ENCODE measurements around the gene BCL2L12.

BCL2L12 gene

GRCh38 chr19:49685845-49686332 is 20.2 kb downstream of the BCL2L12 start:
- DNase-seq (ENCODE audit: low read depth in 2 of 2): no peak

DNA sequence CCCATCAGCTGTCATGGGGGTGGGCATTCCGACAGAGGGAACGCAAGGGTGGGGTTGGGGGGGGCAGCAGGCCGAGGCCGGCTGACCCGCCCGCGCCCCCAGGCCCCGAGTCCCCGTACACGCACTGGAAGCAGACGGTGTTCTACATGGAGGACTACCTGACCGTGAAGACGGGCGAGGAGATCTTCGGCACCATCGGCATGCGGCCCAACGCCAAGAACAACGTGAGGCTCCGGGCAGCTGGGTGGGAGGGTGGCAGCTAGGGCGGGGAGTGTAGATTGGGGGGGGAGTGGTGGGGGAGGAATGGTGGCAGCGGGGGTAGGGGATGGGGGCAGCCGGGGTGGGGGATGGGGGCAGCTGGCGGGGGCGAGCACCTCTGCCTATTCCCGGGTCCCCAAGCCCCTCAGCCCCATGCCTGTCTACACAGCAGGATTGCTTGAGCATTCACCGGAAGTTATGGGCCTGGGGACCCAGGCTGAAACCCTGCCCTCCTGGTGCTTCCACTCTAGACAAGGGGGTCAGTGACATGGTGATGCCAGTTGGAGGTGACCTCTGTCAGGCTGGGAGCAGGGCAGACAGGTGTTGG is 20.9 kb downstream of the BCL2L12 start:
- no peak for DNase-seq (ENCODE audit: low read depth in 2 of 2)

- no peak for DNase-seq (ENCODE audit: low read depth in 2 of 2)
Measured at GRCh38 chr19:49687150-49687549, 21.4 kb downstream of the BCL2L12 start.

- no peak for DNase-seq (ENCODE audit: low read depth in 2 of 2)
Measured at GRCh38 chr19:49687566-49688316, 22.0 kb downstream of the BCL2L12 start.

GRCh38 chr19:49688531-49689132 is 22.9 kb downstream of the BCL2L12 start:
- no peak for DNase-seq (ENCODE audit: low read depth in 2 of 2)

DNA sequence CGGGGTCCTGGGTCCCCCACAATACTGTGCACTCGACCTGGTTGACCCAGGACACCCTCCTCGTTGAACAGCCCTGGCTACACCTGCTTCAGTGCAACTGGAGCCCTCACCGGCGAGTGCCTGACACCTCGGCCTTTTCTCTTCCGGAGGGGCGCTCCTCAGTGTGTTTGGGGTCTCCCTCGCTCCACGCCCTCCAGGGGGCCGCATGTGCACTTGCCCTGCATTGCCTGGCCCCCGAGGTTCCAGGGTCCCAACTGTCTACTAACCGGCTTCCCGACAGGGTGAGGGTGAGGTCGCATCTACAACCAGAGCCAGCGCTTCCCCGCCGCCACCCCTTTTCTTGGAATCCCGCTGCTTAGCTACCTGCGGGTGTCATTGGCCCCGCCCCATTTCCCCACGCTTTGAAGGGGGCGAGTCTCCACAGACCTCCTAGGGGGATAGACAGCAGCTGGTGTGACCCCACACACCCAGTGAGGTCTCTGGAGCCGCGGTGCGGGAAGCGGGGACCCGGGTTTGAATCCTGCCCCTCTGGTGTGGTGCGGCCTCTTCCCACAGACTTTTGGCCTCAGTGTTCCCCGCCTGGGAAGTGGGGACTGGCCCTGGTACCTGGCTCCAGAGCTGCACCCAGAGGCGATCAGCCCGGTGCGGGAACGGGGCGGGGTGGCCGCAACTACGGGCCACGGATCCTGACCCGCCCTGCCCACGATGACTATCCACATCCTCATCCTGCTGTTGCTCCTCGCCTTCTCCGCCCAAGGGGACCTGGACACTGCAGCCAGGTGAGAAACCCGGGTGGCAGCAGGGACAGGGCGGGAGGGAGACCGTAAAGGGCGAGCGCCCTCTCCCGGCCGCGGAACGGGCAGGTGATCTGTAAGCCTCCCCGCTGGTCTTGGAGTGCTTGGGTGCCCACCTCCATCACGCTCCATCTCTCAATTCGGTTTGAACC is 23.7 kb downstream of the BCL2L12 start, which contains the start of gene ADM5:
TSS of gene ADM5 (plus strand) at position 462 of the 946 bp plus-strand sequence. CDS start at position 706, 244 bp downstream.
- DNase-seq (ENCODE audit: low read depth in 2 of 2): no peak

- DNase-seq (ENCODE audit: low read depth in 2 of 2): no peak
Measured at GRCh38 chr19:49690079-49690655, 24.4 kb downstream of the BCL2L12 start.

- DNase-seq (ENCODE audit: low read depth in 2 of 2): no peak
Measured at GRCh38 chr19:49690656-49691242, 25.0 kb downstream of the BCL2L12 start, which contains the start of gene CPT1C. CPT1C (plus strand) TSS chr19:49691116; CDS start chr19:49692253, 1,137 bp downstream.

DNA sequence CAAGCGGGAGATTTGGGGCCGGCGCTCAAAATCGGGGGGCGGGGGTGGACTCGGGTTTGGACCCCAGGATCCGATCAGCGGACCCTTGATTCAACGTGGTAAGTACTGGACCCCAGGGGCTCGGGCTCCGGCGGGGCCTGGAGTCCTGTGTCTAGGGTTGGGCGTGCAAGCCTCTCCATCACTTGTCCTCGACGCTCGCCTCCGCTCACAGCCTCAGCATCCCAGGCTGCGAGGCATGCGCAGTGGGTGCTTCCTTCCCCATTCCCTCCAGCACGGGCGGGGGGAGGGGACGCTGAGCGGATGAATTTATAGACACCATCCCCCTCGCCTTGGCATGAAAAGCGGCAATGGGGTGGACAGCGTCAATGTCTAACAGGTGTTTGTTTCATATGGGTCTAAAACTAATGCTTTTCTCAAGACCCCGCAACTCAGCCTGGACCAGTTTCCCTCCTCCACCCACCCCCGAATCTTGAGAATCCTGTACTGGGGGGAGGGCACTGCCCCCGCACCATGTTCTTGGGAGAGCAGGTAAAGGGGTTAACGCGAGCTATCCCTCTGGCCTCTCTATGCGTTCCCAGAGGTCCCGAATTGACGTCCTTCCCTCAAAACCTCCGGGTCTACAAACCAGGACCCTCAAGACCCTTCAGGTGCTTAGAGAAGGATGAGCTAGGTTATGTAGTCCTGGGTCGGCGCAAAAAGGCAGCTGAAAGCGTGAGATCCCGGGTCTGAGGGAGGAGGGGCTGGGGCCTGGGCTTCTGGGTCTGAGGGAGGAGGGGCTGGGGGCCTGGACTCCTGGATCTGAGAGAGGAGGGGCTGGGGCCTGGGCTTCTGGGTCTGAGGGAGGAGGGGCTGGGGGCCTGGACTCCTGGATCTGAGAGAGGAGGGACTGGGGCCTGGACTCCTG is 25.8 kb downstream of the BCL2L12 start:
- no peak for DNase-seq (ENCODE audit: low read depth in 2 of 2)

GRCh38 chr19:49692147-49692506 is 26.4 kb downstream of the BCL2L12 start:
- DNase-seq (ENCODE audit: low read depth in 2 of 2): no peak

GRCh38 chr19:49696115-49696514 is 30.4 kb downstream of the BCL2L12 start:
- DNase-seq (ENCODE audit: low read depth in 2 of 2): no peak

GRCh38 chr19:49696865-49697264 is 31.1 kb downstream of the BCL2L12 start:
- DNase-seq (ENCODE audit: low read depth in 2 of 2): no peak

GRCh38 chr19:49699364-49699763 is 33.6 kb downstream of the BCL2L12 start:
- DNase-seq (ENCODE audit: low read depth in 2 of 2): no peak

- DNase-seq (ENCODE audit: low read depth in 2 of 2): no peak
Measured at GRCh38 chr19:49700563-49700962, 34.8 kb downstream of the BCL2L12 start.

DNA sequence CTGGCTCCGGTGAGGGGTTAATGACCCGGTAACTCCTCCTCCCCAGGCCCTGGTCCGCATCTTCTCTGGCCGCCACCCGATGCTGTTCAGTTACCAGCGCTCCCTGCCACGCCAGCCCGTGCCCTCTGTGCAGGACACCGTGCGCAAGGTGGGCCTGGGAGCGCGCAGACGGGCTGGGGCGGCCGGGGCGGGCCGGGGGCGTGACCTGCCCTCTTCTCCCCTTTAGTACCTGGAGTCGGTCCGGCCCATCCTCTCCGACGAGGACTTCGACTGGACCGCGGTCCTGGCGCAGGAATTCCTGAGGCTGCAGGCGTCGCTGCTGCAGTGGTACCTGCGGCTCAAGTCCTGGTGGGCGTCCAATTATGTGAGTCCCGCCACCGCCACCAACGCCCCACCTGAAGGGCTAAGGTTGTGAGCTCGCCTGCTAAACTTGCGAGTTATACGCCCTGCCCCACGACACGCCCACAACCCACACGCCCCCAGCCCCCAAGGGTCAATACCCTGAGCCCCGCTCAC is 35.6 kb downstream of the BCL2L12 start:
- DNase-seq (ENCODE audit: low read depth in 2 of 2): no peak

GRCh38 chr19:49704888-49705642 is 39.3 kb downstream of the BCL2L12 start:
- no peak for DNase-seq (ENCODE audit: low read depth in 2 of 2)

DNA sequence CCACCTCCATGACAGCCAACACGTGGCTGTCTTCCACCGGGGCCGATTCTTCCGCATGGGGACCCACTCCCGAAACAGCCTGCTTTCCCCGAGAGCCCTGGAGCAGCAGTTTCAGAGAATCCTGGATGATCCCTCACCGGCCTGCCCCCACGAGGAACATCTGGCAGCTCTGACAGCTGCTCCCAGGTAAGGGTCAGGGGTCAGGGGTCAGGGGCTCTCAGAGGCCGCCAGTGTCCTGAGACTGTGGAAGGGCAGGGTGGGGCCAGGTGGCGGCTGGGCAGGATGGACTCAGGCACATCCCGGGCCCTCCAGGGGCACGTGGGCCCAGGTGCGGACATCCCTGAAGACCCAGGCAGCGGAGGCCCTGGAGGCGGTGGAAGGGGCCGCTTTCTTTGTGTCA is 40.2 kb downstream of the BCL2L12 start:
- no peak for DNase-seq (ENCODE audit: low read depth in 2 of 2)

DNA sequence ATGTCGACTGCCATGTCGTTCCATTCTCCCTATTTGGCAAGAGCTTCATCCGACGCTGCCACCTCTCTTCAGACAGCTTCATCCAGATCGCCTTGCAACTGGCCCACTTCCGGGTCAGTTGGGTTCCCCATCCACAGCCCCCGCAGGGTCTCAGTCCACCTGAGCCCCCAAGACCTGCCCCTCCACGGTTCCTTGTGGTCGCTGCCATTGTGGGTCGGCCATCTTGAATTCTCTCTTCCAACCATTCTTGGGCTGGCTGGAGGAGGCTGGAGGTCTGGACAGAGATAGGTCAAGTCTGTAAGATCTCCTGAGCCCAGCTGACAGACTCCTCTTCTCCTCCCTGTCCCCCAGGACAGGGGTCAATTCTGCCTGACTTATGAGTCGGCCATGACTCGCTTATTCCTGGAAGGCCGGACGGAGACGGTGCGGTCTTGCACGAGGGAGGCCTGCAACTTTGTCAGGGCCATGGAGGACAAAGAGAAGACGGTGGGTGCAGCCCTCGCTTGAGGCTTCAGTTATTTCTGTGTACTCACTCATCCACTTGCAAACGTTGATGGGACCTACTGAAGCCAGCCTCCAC is 44.7 kb downstream of the BCL2L12 start:
- no peak for DNase-seq (ENCODE audit: low read depth in 2 of 2)
